ENCODE measurements around the gene PAEP. TPM values are rescaled to one million over a fixed set of nuclear protein-coding genes. Genes with fewer than 3 reads are reported as not detected.

The PAEP gene
- total RNA-seq, 1 donor from 2014 or later, result not detected

Other genes starting within 250 kb of the PAEP start
- gene PPP1R26, start 82.0 kb upstream of the PAEP start, total RNA-seq, result 17.0 and 20.8 TPM in 2 replicates
- 13.4 and 19.5 TPM in 2 replicates for gene MRPS2, start 61.1 kb upstream of the PAEP start, total RNA-seq
- not detected in 2 replicates for gene LCN1, start 40.3 kb upstream of the PAEP start, total RNA-seq
- gene OBP2A, start 15.6 kb upstream of the PAEP start, total RNA-seq, result not detected in 2 replicates
- gene GLT6D1, start 77.8 kb downstream of the PAEP start, total RNA-seq, result not detected in 2 replicates
- not detected in 2 replicates for gene LCN9, start 101.6 kb downstream of the PAEP start, total RNA-seq
- 0.05 TPM in 1 of 2 replicates, not detected in the other for gene SOHLH1, start 137.7 kb downstream of the PAEP start, total RNA-seq
- not detected in 2 replicates for gene KCNT1, start 140.4 kb downstream of the PAEP start, total RNA-seq

Measured in dermis blood vessel endothelial cell (primary cell).